ENCODE measurements around the gene FSTL3. TPM values are rescaled to one million over a fixed set of nuclear protein-coding genes. Genes with fewer than 3 reads are reported as not detected.

Gene FSTL3
- total RNA-seq, 4 donors from 2014 or later: 7.5 to 20.1 (median 15.9) TPM

DNA sequence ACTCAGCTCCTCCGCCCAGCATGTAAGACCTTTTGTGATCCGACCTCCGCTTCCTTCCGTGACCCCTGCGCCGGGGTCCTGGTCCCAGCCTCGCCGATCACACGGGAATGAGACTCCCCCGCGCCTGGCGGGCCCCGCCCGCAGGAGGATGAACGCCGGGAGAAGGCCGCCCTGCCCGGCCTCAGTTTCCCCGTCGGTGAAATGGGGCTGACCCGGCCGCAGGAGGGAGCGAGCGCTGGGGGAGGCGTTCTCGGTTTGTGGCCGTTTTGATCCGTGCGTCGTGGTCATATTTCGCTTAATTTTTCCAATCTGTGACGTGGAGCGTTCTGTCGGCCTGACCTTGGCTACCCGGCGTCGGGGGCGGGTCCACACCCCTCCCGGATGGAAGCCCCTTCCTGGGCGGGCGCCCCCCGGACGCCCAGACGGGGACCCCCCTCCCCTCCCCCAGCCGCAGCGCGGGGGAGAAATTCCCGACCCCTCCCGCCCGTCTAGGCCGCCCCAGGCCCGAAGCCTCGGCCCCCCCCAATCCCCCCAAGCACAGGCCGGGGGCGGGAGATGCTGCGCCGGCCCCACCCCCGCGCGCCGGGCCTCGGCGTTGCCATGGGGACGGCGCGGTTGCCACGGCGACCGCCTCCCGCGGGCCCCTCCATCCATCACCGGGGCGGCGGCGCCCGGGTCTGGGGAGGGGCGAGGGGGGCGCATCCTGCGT is 43.6 kb downstream of the FSTL3 start:
- H3K4me1 ChIP-seq: no peaks in the 10 kb centered on the region
- H3K9me3 ChIP-seq: no peaks in the 10 kb centered on the region
- H3K36me3 ChIP-seq: no peaks in the 10 kb centered on the region
- ATAC-seq: no peak
- no peak overlapping the region for H3K4me3 ChIP-seq
- TF ChIP-seq POLR2A (IDR thresholded peaks at IDR 0.05): no peak
- TF ChIP-seq, protein P1, sequence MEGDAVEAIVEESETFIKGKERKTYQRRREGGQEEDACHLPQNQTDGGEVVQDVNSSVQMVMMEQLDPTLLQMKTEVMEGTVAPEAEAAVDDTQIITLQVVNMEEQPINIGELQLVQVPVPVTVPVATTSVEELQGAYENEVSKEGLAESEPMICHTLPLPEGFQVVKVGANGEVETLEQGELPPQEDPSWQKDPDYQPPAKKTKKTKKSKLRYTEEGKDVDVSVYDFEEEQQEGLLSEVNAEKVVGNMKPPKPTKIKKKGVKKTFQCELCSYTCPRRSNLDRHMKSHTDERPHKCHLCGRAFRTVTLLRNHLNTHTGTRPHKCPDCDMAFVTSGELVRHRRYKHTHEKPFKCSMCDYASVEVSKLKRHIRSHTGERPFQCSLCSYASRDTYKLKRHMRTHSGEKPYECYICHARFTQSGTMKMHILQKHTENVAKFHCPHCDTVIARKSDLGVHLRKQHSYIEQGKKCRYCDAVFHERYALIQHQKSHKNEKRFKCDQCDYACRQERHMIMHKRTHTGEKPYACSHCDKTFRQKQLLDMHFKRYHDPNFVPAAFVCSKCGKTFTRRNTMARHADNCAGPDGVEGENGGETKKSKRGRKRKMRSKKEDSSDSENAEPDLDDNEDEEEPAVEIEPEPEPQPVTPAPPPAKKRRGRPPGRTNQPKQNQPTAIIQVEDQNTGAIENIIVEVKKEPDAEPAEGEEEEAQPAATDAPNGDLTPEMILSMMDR (IDR thresholded peaks at IDR 0.05 in 4 of 5, conservative IDR thresholded peaks at IDR 0.05 in 1 of 5): no peak
- in situ Hi-C loops (cut with MboI; ENCODE audit: low sequenced_read_pairs in 4 of 4) (no loop called here), intact Hi-C loops (cut with DNase I; ENCODE audit: low total_unique reads) (no loop called here)
- peaks cover 6 to 18% (median 17%) of the 10 kb centered on the region in 3 donors for H3K27me3 ChIP-seq
- H3K27ac ChIP-seq: peak overlapping the region; percentile 39 to 62 (median 43)
- DNase-seq: no peak

DNA sequence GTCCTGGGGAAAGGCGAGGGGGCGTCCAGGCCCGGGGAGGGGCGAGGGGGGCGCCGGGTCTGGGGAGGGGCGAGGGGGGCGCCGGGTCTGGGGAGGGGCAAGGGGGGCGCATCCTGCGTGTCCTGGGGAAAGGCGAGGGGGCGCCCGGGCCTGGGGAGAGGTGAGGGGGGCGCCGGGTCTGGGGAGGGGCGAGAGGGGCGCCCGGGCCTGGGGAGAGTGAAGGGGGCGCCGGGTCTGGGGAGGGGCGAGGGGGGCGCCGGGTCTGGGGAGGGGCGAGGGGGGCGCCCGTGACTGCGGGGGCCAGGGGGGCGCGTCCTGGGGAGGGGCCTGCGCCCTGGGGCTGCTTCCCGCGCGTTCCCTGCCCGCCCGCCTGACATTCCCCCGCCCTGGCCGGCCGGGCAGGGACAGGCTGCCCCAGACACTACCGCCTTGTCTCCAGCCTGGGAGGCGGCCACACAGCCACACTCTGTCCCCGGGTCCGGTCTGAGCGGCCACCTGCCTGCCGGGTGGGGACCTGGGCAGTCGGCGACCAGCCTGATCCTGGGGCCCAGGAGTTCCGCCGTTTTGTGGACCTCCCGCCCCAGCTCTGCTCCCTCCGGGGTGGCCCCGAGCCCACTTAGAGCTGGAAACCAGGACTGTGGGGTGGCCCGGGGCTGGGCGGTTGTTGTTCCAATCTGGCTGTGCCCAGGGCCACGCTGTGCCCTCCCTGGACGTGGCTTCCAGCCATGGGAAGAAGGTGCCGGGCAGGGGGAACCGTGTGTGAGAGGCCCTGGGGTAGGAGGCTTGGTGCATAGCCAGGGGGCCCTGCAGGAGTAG is 44.4 kb downstream of the FSTL3 start:
- TF ChIP-seq, protein P1 (IDR thresholded peaks at IDR 0.05 in 4 of 5, conservative IDR thresholded peaks at IDR 0.05 in 1 of 5): no peak
- TF ChIP-seq POLR2A (IDR thresholded peaks at IDR 0.05): no peak
- H3K27me3 ChIP-seq: peaks cover 6 to 17% (median 15%) of the 10 kb centered on the region in 3 donors
- H3K27ac ChIP-seq: peak overlapping the region; percentile 25 to 38 (median 32)
- no peaks in the 10 kb centered on the region for H3K36me3 ChIP-seq
- intact Hi-C loops (cut with DNase I; ENCODE audit: low total_unique reads): no loop called here
- in situ Hi-C loops (cut with MboI; ENCODE audit: low sequenced_read_pairs in 4 of 4): no loop called here
- H3K4me3 ChIP-seq: no peak overlapping the region
- no peak for ATAC-seq
- no peaks in the 10 kb centered on the region for H3K4me1 ChIP-seq
- no peaks in the 10 kb centered on the region for H3K9me3 ChIP-seq
- no peak for DNase-seq

DNA sequence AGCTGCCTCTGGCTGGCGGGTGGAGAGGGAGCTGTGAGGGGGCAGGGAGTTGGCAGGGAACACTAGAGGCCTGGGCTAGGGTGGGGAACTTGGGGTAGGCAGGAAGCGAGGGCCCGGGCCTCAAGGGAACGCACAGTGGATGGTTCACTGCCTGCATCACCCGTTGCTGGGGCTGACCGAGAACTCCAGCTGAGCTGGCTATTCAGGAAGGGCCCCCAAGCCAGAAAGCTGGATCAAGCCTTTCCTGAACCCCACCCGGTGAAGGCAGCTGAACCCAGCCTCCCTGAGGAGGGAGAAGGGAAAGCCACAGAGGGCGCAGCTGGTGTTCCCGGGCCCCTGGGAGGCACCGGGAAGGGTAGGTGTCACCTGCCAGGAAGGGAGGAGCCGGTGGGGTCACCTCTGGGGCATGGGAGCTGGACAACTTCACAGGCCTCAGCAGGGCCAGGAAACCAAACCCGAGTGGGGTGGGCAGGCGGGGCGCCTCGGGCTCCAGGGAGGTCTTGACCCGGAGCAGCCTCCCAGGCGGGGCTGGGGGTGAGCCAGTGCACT is 46.4 kb downstream of the FSTL3 start:
- TF ChIP-seq POLR2A (IDR thresholded peaks at IDR 0.05): no peak
- TF ChIP-seq, protein P1 (IDR thresholded peaks at IDR 0.05 in 4 of 5, conservative IDR thresholded peaks at IDR 0.05 in 1 of 5): no peak
- ATAC-seq: peak in 1 of 2 donors; percentile 32
- Histone ChIP-seq H3K9me3 (no peaks in the 10 kb centered on the region), H3K36me3 (no peaks in the 10 kb centered on the region), H3K4me3 (no peak overlapping the region), H3K27ac (peak overlapping the region; percentile 2 to 58 (median 33)), H3K27me3 (peaks cover 6 to 17% (median 15%) of the 10 kb centered on the region in 3 donors), H3K4me1 (no peaks in the 10 kb centered on the region)
- intact Hi-C loops (cut with DNase I; ENCODE audit: low total_unique reads) (no loop called here), in situ Hi-C loops (cut with MboI; ENCODE audit: low sequenced_read_pairs in 4 of 4) (no loop called here)
- DNase-seq: no peak

DNA sequence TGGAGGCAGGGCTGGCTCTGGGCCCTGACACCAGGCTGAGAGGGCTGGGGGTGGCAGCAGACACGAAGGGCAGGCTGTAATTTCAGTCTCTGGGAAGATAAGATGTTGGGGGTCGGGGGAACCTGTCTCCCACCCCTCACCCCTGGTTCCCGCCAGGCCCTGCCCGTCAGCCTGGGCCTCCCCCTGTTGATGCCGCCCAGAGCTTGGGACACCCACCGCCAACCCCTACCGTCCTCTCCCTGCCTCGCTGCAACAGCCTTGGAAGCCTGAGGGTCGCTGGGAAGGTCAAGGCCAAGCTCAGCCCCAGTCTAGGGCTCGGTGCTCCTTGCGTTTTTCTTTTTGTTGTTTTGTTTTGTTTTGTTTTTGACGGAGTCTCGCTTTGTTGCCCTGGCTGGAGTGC is 47.1 kb downstream of the FSTL3 start:
- no peaks in the 10 kb centered on the region for H3K36me3 ChIP-seq
- no peaks in the 10 kb centered on the region for H3K9me3 ChIP-seq
- intact Hi-C loops (cut with DNase I; ENCODE audit: low total_unique reads): no loop called here
- no peak for ATAC-seq
- H3K4me3 ChIP-seq: no peak overlapping the region
- DNase-seq: no peak
- in situ Hi-C loops (cut with MboI; ENCODE audit: low sequenced_read_pairs in 4 of 4): no loop called here
- H3K27ac ChIP-seq: peak overlapping the region in 3 of 4 donors; percentile 18 to 58 (median 48)
- H3K27me3 ChIP-seq: peaks cover 6 to 15% (median 15%) of the 10 kb centered on the region in 3 donors
- no peaks in the 10 kb centered on the region for H3K4me1 ChIP-seq
- TF ChIP-seq POLR2A (IDR thresholded peaks at IDR 0.05): no peak
- TF ChIP-seq, protein P1 (IDR thresholded peaks at IDR 0.05 in 4 of 5, conservative IDR thresholded peaks at IDR 0.05 in 1 of 5): no peak
